IMR-90 (cell line): ENCODE data around the gene WDR48.

Experiments used
- BHLHE40 ChIP-seq: fragments of 150-350 bp; IDR thresholded peaks from 2 replicates; pipeline ENCODE4 v1.6.1; 2016; ENCODE audit warnings: mild to moderate bottlenecking, low read depth, low read length
- MAFK ChIP-seq: IDR thresholded peaks from 2 replicates; pipeline ENCODE4 v1.6.1; 2012; ENCODE audit warnings: low read depth, low read length, improper control_type of control experiment
- NFE2L2 ChIP-seq: fragments of 150-350 bp; IDR thresholded peaks from 2 replicates; pipeline ENCODE4 v1.6.1; 2016; ENCODE audit warnings: low read depth, mild to moderate bottlenecking, low read length
- POLR2A ChIP-seq: IDR thresholded peaks from 2 replicates; pipeline ENCODE4 v1.6.1; 2012; ENCODE audit warnings: mild to moderate bottlenecking, low read depth, low read length
- RAD21 ChIP-seq: IDR thresholded peaks from 2 replicates; pipeline ENCODE4 v1.6.1; 2012; ENCODE audit warnings: low read length, improper control_type of control experiment
- TF ChIP-seq, protein P1 (sequence below): conservative IDR thresholded peaks from 2 replicates; pipeline ENCODE4 v1.5.1; 2012; ENCODE audit warnings: mild to moderate bottlenecking, low read depth, low read length, improper control_type of control experiment
- TF ChIP-seq, protein P2 (sequence below): fragments of 150-350 bp; IDR thresholded peaks from 2 replicates; pipeline ENCODE4 v1.6.1; 2017; ENCODE audit warnings: mild to moderate bottlenecking, antibody characterized with exemption, low read length, low read depth

DNA sequence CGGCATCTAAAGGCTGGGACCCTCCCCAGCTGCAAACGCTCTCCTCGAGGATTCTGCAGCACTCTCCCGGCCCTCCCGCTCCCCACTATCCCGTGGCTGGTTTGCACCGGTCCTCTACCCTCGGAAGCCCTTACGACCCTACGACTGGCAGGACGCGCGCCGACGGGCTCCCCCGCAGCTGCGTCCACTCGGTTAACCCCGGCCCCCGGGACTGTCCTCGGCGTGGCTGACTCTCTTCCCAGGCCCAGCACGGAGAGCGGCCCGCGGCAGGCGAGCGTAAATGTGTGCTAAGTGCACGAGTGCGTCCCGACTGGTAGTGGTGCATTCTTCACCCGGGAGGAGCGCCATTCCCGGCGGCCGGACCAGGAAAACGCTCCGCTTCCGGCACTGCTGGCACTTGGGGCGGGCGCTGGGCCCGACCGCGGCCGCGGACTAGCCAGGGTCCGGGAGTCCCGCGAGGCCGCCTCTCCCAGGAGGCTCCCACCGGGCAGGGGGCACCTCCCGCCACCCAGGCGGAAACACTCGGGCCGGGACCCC lies 55.1 kb downstream of the WDR48 start:
- TF ChIP-seq BHLHE40 (no peak), POLR2A (no peak), NFE2L2 (no peak), RAD21 (no peak), MAFK (no peak)
- TF ChIP-seq, protein P1, sequence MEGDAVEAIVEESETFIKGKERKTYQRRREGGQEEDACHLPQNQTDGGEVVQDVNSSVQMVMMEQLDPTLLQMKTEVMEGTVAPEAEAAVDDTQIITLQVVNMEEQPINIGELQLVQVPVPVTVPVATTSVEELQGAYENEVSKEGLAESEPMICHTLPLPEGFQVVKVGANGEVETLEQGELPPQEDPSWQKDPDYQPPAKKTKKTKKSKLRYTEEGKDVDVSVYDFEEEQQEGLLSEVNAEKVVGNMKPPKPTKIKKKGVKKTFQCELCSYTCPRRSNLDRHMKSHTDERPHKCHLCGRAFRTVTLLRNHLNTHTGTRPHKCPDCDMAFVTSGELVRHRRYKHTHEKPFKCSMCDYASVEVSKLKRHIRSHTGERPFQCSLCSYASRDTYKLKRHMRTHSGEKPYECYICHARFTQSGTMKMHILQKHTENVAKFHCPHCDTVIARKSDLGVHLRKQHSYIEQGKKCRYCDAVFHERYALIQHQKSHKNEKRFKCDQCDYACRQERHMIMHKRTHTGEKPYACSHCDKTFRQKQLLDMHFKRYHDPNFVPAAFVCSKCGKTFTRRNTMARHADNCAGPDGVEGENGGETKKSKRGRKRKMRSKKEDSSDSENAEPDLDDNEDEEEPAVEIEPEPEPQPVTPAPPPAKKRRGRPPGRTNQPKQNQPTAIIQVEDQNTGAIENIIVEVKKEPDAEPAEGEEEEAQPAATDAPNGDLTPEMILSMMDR: 0 out of 2 replicates have a peak, but pooled peaks have one; percentile 9
- TF ChIP-seq, protein P2, sequence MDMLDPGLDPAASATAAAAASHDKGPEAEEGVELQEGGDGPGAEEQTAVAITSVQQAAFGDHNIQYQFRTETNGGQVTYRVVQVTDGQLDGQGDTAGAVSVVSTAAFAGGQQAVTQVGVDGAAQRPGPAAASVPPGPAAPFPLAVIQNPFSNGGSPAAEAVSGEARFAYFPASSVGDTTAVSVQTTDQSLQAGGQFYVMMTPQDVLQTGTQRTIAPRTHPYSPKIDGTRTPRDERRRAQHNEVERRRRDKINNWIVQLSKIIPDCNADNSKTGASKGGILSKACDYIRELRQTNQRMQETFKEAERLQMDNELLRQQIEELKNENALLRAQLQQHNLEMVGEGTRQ: no peak
